GM12875 (cell line): ENCODE data around the gene ODAD2.

Experiments used
- H3K4me3 ChIP-seq: one replicate; pipeline ENCODE4 v1.5.1; 2011; ENCODE audit warnings: low read depth, low read length, control low read depth
- CTCF ChIP-seq: IDR thresholded peaks from 2 replicates; pipeline ENCODE4 v1.5.1; 2011; ENCODE audit warnings: low read depth, mild to moderate bottlenecking, control low read depth, inconsistent platforms, low read length, moderate library complexity, borderline replicate concordance; ENCODE audit not compliant: insufficient read depth

The ODAD2 gene

GRCh38 chr10:27771231-27771630, 227.6 kb downstream of the ODAD2 start:
- H3K4me3 ChIP-seq = no peak overlapping the region
- TF ChIP-seq CTCF = no peak

GRCh38 chr10:27770181-27770580, 228.7 kb downstream of the ODAD2 start:
- H3K4me3 ChIP-seq = no peak overlapping the region
- no peak for TF ChIP-seq CTCF
